ENCODE data around the gene CFAP53. TPM values are rescaled to one million over a fixed set of nuclear protein-coding genes. Genes with fewer than 3 reads are reported as not detected.

The CFAP53 gene
- total RNA-seq, 3 donors from 2014 or later (not counting 1 experiment from before 2014, with no cell fraction given), result 0.20 to 0.24 (median 0.20) TPM

GRCh38 chr18:50298443-50299284 lies 32.4 kb upstream of the CFAP53 start:
- peaks cover 25 to 48% of the 10 kb centered on the region in 2 donors for H3K27me3 Mint-ChIP-seq (ENCODE audit: low read depth in 2 of 2)
- H3K4me3 Mint-ChIP-seq, result no peak overlapping the region
- Histone ChIP-seq H3K4me3 (ENCODE audit: low read length) (peak overlapping the region; percentile 23), H3K36me3 (ENCODE audit: control insufficient read depth, insufficient read depth, low read length) (no peaks in the 10 kb centered on the region), H3K4me1 (ENCODE audit: control insufficient read depth, insufficient read depth, low read length) (peaks cover 16% of the 10 kb centered on the region), H3K9me3 (ENCODE audit: control insufficient read depth, insufficient read depth, low read length) (no peaks in the 10 kb centered on the region), H3K27ac (ENCODE audit: low read length) (no peak overlapping the region), H3K27me3 (ENCODE audit: control insufficient read depth, insufficient read depth, low read length) (peaks cover 7% of the 10 kb centered on the region)
- intact Hi-C loops (cut with micrococcal nuclease), result loop anchor here (1.0 kb wide), 1 partner anchor 10 kb away; no protein-coding TSS in a partner anchor
- no peaks in the 10 kb centered on the region for H3K36me3 Mint-ChIP-seq
- no peak for TF ChIP-seq CTCF (IDR thresholded peaks at IDR 0.05)
- H3K27ac Mint-ChIP-seq, result no peak overlapping the region
- peaks cover 7 to 8% of the 10 kb centered on the region in 2 donors for H3K4me1 Mint-ChIP-seq
- 36% methylated on average over 49 of the region's 49 CpGs for WGBS (ENCODE audit: insufficient coverage)
- DNase-seq, result no peak
- H3K9me3 Mint-ChIP-seq, result no peaks in the 10 kb centered on the region
- no peak for ATAC-seq

GRCh38 chr18:50297621-50298442 lies 31.5 kb upstream of the CFAP53 start:
- intact Hi-C loops (cut with micrococcal nuclease), result loop anchor here (1.0 kb wide), 1 partner anchor 10 kb away; no protein-coding TSS in a partner anchor
- Mint-ChIP-seq H3K4me1 (peaks cover 7 to 8% of the 10 kb centered on the region in 2 donors), H3K27me3 (ENCODE audit: low read depth in 2 of 2) (peaks cover 21 to 40% of the 10 kb centered on the region in 2 donors), H3K27ac (peak overlapping the region in 1 of 2 donors; percentile 68), H3K4me3 (peak overlapping the region; percentile 78), H3K9me3 (no peaks in the 10 kb centered on the region), H3K36me3 (no peaks in the 10 kb centered on the region)
- 11% methylated on average over 27 of the region's 28 CpGs for WGBS (ENCODE audit: insufficient coverage)
- Histone ChIP-seq H3K9me3 (ENCODE audit: control insufficient read depth, insufficient read depth, low read length) (no peaks in the 10 kb centered on the region), H3K27me3 (ENCODE audit: control insufficient read depth, insufficient read depth, low read length) (peaks cover 7% of the 10 kb centered on the region), H3K27ac (ENCODE audit: low read length) (no peak overlapping the region), H3K4me1 (ENCODE audit: control insufficient read depth, insufficient read depth, low read length) (peaks cover 16% of the 10 kb centered on the region), H3K36me3 (ENCODE audit: control insufficient read depth, insufficient read depth, low read length) (no peaks in the 10 kb centered on the region), H3K4me3 (ENCODE audit: low read length) (peak overlapping the region; percentile 23)
- ATAC-seq (peak; percentile 91 to 100 (median 100)), DNase-seq (peak; percentile 68 to 83)
- no peak for TF ChIP-seq CTCF (IDR thresholded peaks at IDR 0.05)

GRCh38 chr18:50293039-50293438 lies 26.7 kb upstream of the CFAP53 start:
- Mint-ChIP-seq H3K4me1 (peaks cover 7 to 9% of the 10 kb centered on the region in 2 donors), H3K27ac (no peak overlapping the region), H3K36me3 (no peaks in the 10 kb centered on the region), H3K9me3 (no peaks in the 10 kb centered on the region), H3K4me3 (no peak overlapping the region), H3K27me3 (ENCODE audit: low read depth in 2 of 2) (peaks cover 2 to 8% of the 10 kb centered on the region in 2 donors)
- no peak for TF ChIP-seq CTCF (IDR thresholded peaks at IDR 0.05)
- H3K4me3 ChIP-seq (ENCODE audit: low read length), result no peak overlapping the region
- ATAC-seq (no peak), DNase-seq (no peak)
- intact Hi-C loops (cut with micrococcal nuclease), result no loop called here
- peaks cover 11% of the 10 kb centered on the region for H3K4me1 ChIP-seq (ENCODE audit: control insufficient read depth, insufficient read depth, low read length)
- 94% methylated on average over 1 of the region's 1 CpG for WGBS (ENCODE audit: insufficient coverage)
- no peak overlapping the region for H3K27ac ChIP-seq (ENCODE audit: low read length)
- no peaks in the 10 kb centered on the region for H3K36me3 ChIP-seq (ENCODE audit: control insufficient read depth, insufficient read depth, low read length)
- no peaks in the 10 kb centered on the region for H3K27me3 ChIP-seq (ENCODE audit: control insufficient read depth, insufficient read depth, low read length)
- no peaks in the 10 kb centered on the region for H3K9me3 ChIP-seq (ENCODE audit: control insufficient read depth, insufficient read depth, low read length)

Measured in natural killer cell (primary cell).